Calu3 (cell line): ENCODE data around the gene LEP. TPM values are rescaled to one million over a fixed set of nuclear protein-coding genes. Genes with fewer than 3 reads are reported as not detected.

Source experiments
- BruUV-seq: library from RNA; stranded (reverse); fragments of 400-500 nt; replicated peaks from 2 replicates; lab custom pipeline; 2021; lab: Mats Ljungman, UMichigan
- CTCF ChIA-PET: fragments of 300-600 bp; sonication (Branson Sonifier 250); formaldehyde crosslinking; loops from one replicate; lab custom pipeline; 2022; ENCODE audit warnings: antibody characterized with exemption; lab: Charles Lee
- DNase-seq: peaks from one replicate; pipeline ENCODE4 v3.0.0; 2022
- H3K27ac Mint-ChIP-seq: one replicate; pipeline ENCODE4 v1.8.0; 2022; ENCODE audit warnings: mixed read lengths; ENCODE audit not compliant: unreplicated experiment
- H3K27me3 Mint-ChIP-seq: one replicate; pipeline ENCODE4 v1.8.0; 2022; ENCODE audit warnings: mixed read lengths; ENCODE audit not compliant: unreplicated experiment
- H3K36me3 Mint-ChIP-seq: one replicate; pipeline ENCODE4 v1.8.0; 2022; ENCODE audit warnings: mild to moderate bottlenecking, moderate library complexity, mixed read lengths; ENCODE audit not compliant: insufficient read depth, unreplicated experiment
- H3K4me1 Mint-ChIP-seq: one replicate; pipeline ENCODE4 v1.8.0; 2022; ENCODE audit warnings: mild to moderate bottlenecking, low read depth, mixed read lengths; ENCODE audit not compliant: unreplicated experiment
- H3K4me3 Mint-ChIP-seq: one replicate; pipeline ENCODE4 v1.8.0; 2022; ENCODE audit warnings: mild to moderate bottlenecking, low read depth, moderate library complexity, mixed read lengths; ENCODE audit not compliant: unreplicated experiment
- H3K9me3 Mint-ChIP-seq: one replicate; pipeline ENCODE4 v1.8.0; 2022; ENCODE audit warnings: low read depth, mixed read lengths; ENCODE audit not compliant: unreplicated experiment
- intact Hi-C: fragments of 100-400 bp; cut with micrococcal nuclease; formaldehyde crosslinking; loops from one replicate; pipeline ENCODE4 v1.10.0; 2022; ENCODE audit not compliant: unreplicated experiment
- total RNA-seq: library from RNA; stranded (reverse); gene quantifications from 2 replicates; pipeline ENCODE4 v1.2.3, GENCODE V29; 2022
- TF ChIP-seq, protein P1 (sequence below): fragments of 200-600 bp; IDR thresholded peaks from one replicate; pipeline ENCODE4 v1.8.0; 2022; ENCODE audit warnings: antibody characterized with exemption; ENCODE audit not compliant: unreplicated experiment

The LEP gene
- total RNA-seq, 1 experiment from 2014 or later = not detected

DNA sequence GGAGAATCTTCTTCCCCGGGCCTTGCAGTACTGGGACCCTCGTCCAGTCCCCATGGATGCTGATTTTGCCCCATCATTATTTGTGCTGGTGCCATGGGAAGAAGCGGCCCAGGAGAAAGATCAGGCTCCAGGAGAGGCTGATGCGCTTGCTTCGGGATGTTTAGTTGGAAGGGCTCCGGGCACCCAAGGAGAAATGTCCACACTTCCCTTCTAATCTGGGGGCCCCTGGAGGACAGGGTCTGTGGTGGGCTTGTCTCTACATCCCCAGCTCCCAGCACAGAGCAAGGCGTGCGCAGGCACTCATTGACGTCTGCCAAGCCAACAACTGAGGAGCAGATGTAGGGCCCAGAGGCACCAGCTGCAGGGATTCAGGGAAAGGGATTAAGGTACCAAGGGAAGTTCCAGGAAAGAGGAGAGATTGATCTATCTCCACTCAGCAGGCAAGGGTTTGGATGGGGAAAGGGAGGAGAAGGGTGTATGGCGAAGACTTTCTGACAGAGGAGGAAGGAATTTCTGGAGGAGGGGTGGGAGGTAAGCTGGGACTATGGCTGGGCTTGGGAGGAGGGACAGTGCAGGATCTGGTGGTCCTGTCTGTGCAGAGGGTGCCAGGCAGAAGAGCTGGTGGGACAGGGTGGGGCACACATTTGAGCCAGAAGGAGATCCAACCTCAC is 38.7 kb upstream of the LEP start:
- BruUV-seq = no TSS peak
- Mint-ChIP-seq H3K27ac (no peak overlapping the region), H3K36me3 (no peaks in the 10 kb centered on the region), H3K4me1 (no peaks in the 10 kb centered on the region), H3K27me3 (peaks cover 71% of the 10 kb centered on the region), H3K9me3 (no peaks in the 10 kb centered on the region), H3K4me3 (no peak overlapping the region)
- TF ChIP-seq, protein P1, sequence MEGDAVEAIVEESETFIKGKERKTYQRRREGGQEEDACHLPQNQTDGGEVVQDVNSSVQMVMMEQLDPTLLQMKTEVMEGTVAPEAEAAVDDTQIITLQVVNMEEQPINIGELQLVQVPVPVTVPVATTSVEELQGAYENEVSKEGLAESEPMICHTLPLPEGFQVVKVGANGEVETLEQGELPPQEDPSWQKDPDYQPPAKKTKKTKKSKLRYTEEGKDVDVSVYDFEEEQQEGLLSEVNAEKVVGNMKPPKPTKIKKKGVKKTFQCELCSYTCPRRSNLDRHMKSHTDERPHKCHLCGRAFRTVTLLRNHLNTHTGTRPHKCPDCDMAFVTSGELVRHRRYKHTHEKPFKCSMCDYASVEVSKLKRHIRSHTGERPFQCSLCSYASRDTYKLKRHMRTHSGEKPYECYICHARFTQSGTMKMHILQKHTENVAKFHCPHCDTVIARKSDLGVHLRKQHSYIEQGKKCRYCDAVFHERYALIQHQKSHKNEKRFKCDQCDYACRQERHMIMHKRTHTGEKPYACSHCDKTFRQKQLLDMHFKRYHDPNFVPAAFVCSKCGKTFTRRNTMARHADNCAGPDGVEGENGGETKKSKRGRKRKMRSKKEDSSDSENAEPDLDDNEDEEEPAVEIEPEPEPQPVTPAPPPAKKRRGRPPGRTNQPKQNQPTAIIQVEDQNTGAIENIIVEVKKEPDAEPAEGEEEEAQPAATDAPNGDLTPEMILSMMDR = no peak
- CTCF ChIA-PET = no interaction called here
- intact Hi-C loops = no loop called here
- no peak for DNase-seq

DNA sequence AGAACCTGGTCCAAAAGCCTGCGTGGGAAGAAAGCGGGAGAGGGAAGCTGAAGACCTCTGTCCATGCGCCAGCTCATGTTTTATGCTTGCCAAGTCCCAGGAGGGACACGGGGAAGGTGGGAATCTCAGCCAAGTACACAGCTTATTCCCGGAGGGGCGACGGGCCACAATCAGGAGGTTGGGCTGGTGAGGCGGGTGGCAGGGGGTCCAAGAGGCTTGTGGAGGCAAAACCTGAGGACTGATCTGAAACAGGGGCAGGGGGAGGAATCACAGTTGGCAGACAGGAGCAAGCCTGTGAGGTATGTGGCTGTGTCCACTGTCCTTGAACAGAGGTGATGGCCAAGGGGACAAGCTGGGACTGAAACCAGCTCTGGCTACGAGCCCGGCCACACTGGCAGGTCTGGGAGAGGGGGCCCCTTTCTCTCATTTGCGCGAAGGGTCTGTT is 38.0 kb upstream of the LEP start:
- no peak overlapping the region for H3K4me3 Mint-ChIP-seq
- peaks cover 71% of the 10 kb centered on the region for H3K27me3 Mint-ChIP-seq
- TF ChIP-seq, protein P1 = no peak
- H3K27ac Mint-ChIP-seq = no peak overlapping the region
- no peak for DNase-seq
- H3K9me3 Mint-ChIP-seq = no peaks in the 10 kb centered on the region
- no TSS peak for BruUV-seq
- no peaks in the 10 kb centered on the region for H3K4me1 Mint-ChIP-seq
- CTCF ChIA-PET = no interaction called here
- H3K36me3 Mint-ChIP-seq = no peaks in the 10 kb centered on the region
- intact Hi-C loops = no loop called here

- no TSS peak for BruUV-seq
- Mint-ChIP-seq H3K36me3 (no peaks in the 10 kb centered on the region), H3K27me3 (peaks cover 71% of the 10 kb centered on the region), H3K27ac (no peak overlapping the region), H3K4me3 (no peak overlapping the region), H3K9me3 (no peaks in the 10 kb centered on the region), H3K4me1 (no peaks in the 10 kb centered on the region)
- TF ChIP-seq, protein P1 = no peak
- CTCF ChIA-PET = no interaction called here
- intact Hi-C loops = no loop called here
- no peak for DNase-seq
Measured at GRCh38 chr7:128203710-128204214, 37.3 kb upstream of the LEP start.

- TF ChIP-seq, protein P1 = no peak
Measured at GRCh38 chr7:128204455-128204854, 36.6 kb upstream of the LEP start.

More at GRCh38 chr7:128204455-128204854, 36.6 kb upstream of the LEP start:
- intact Hi-C loops = no loop called here
- BruUV-seq = no TSS peak
- no peak for DNase-seq
- H3K36me3 Mint-ChIP-seq = no peaks in the 10 kb centered on the region
- no peaks in the 10 kb centered on the region for H3K4me1 Mint-ChIP-seq
- peaks cover 70% of the 10 kb centered on the region for H3K27me3 Mint-ChIP-seq
- H3K4me3 Mint-ChIP-seq = no peak overlapping the region
- CTCF ChIA-PET = no interaction called here
- H3K27ac Mint-ChIP-seq = no peak overlapping the region
- no peaks in the 10 kb centered on the region for H3K9me3 Mint-ChIP-seq
